ENCODE measurements around the gene HMGN1. TPM values are rescaled to one million over a fixed set of nuclear protein-coding genes. Genes with fewer than 3 reads are reported as not detected.

The HMGN1 gene
- total RNA-seq, 2 donors from 2014 or later, result 97.2 to 153 TPM

DNA sequence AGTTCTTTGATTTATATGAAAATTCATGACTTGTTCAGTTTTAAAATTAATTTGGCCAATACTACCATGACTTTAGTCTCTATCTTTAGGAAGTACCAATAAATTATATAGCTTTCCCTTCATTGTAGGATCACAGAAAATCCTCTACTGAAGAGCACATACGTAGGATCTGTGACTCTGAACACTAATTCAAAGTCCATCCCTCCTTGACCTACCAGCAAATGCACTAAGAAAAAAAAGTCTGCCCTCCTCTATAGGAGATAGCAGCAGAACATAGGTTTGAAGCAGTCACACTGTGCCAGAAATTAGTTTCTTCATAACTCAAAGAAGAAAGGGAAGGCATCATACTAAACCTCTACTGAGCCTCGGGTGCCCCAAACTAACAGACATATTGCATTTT is 52.0 kb downstream of the HMGN1 start:
- WGBS, 2 donors, result 83 to 95% methylated on average over 2 of the region's 2 CpGs
- Histone ChIP-seq H3K27me3 (no peaks in the 10 kb centered on the region), H3K4me1 (no peaks in the 10 kb centered on the region), H3K27ac (no peak overlapping the region), H3K4me3 (no peak overlapping the region), H3K36me3 (replicated peaks in 1 of 2; ENCODE audit: insufficient read depth in 1 of 2, low read depth in 2 of 2) (peaks cover 5 to 16% of the 10 kb centered on the region in 2 donors), H3K9me3 (no peaks in the 10 kb centered on the region)
- intact Hi-C loops (cut with DNase I), result no loop called here
- no peak for DNase-seq
- ATAC-seq, result no peak
- no peak for TF ChIP-seq POLR2A (IDR thresholded peaks at IDR 0.05)
- TF ChIP-seq, protein P1, sequence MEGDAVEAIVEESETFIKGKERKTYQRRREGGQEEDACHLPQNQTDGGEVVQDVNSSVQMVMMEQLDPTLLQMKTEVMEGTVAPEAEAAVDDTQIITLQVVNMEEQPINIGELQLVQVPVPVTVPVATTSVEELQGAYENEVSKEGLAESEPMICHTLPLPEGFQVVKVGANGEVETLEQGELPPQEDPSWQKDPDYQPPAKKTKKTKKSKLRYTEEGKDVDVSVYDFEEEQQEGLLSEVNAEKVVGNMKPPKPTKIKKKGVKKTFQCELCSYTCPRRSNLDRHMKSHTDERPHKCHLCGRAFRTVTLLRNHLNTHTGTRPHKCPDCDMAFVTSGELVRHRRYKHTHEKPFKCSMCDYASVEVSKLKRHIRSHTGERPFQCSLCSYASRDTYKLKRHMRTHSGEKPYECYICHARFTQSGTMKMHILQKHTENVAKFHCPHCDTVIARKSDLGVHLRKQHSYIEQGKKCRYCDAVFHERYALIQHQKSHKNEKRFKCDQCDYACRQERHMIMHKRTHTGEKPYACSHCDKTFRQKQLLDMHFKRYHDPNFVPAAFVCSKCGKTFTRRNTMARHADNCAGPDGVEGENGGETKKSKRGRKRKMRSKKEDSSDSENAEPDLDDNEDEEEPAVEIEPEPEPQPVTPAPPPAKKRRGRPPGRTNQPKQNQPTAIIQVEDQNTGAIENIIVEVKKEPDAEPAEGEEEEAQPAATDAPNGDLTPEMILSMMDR (IDR thresholded peaks at IDR 0.05), result no peak

Small RNAs within 50 kb of the gene (small RNA-seq; reads per million reads assigned to genes)
- gene RF00019, result not detected

Other genes with a start within 250 kb of the HMGN1 start
- gene PSMG1, start 165.6 kb downstream of the HMGN1 start, total RNA-seq, result 10 to 100 TPM; 16.6 to 19.4 TPM
- 10 to 100 TPM; 53.7 to 75.2 TPM for gene BRWD1, start 35.5 kb downstream of the HMGN1 start, total RNA-seq
- 1 to 10 TPM in 1 of 2 donors, under 1 TPM in 1; 0.78 to 1.3 TPM for gene LCA5L, start 96.7 kb upstream of the HMGN1 start, total RNA-seq
- gene SH3BGR, start 102.9 kb upstream of the HMGN1 start, total RNA-seq, result 1 to 10 TPM in 1 of 2 donors, not detected in 1; 1.0 TPM

Measured in body of pancreas (tissue), 4 donors.